ENCODE measurements around the gene SPRYD3.

DNA sequence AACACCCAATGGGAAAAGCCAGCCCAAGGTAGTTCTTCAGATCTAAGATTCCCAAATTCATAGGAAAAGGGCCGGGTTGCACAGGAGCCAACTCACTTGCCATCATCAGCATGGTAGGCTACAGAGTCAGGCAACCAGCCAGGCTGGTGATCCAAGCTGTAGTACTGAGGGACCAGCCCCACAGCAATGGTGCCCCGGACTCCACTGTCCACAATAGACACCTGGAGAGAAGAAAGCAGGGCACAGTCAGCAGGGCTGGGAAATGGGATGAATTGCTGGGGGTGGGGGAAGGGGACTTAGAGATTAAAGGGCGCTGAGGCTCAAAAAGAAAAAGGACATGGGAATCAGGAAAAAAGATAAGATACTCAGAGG, 4.2 kb downstream of the SPRYD3 start:
- TF ChIP-seq RAD21 (IDR thresholded peaks at IDR 0.05; ENCODE audit: low read depth), result no peak
- TF ChIP-seq, protein P1, sequence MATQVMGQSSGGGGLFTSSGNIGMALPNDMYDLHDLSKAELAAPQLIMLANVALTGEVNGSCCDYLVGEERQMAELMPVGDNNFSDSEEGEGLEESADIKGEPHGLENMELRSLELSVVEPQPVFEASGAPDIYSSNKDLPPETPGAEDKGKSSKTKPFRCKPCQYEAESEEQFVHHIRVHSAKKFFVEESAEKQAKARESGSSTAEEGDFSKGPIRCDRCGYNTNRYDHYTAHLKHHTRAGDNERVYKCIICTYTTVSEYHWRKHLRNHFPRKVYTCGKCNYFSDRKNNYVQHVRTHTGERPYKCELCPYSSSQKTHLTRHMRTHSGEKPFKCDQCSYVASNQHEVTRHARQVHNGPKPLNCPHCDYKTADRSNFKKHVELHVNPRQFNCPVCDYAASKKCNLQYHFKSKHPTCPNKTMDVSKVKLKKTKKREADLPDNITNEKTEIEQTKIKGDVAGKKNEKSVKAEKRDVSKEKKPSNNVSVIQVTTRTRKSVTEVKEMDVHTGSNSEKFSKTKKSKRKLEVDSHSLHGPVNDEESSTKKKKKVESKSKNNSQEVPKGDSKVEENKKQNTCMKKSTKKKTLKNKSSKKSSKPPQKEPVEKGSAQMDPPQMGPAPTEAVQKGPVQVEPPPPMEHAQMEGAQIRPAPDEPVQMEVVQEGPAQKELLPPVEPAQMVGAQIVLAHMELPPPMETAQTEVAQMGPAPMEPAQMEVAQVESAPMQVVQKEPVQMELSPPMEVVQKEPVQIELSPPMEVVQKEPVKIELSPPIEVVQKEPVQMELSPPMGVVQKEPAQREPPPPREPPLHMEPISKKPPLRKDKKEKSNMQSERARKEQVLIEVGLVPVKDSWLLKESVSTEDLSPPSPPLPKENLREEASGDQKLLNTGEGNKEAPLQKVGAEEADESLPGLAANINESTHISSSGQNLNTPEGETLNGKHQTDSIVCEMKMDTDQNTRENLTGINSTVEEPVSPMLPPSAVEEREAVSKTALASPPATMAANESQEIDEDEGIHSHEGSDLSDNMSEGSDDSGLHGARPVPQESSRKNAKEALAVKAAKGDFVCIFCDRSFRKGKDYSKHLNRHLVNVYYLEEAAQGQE (IDR thresholded peaks at IDR 0.05; ENCODE audit: low read depth), result no peak
- no peak for TF ChIP-seq CEBPB (IDR thresholded peaks at IDR 0.05)
- TF ChIP-seq EP300 (IDR thresholded peaks at IDR 0.05; ENCODE audit: borderline replicate concordance), result no peak
- no peak for TF ChIP-seq TAF1 (IDR thresholded peaks at IDR 0.05; ENCODE audit: low read depth)
- TF ChIP-seq TEAD4 (IDR thresholded peaks at IDR 0.05), result no peak
- no peak for TF ChIP-seq YY1 (IDR thresholded peaks at IDR 0.05; ENCODE audit: low read depth)
- TF ChIP-seq EGR1 (IDR thresholded peaks at IDR 0.05), result no peak
- TF ChIP-seq ZBTB7A (IDR thresholded peaks at IDR 0.05; ENCODE audit: low read depth), result no peak
- no peak for TF ChIP-seq CREB1 (IDR thresholded peaks at IDR 0.05; ENCODE audit: low read depth)

Data from Ishikawa (cell line).